ENCODE measurements around the gene SNX18.

DNA sequence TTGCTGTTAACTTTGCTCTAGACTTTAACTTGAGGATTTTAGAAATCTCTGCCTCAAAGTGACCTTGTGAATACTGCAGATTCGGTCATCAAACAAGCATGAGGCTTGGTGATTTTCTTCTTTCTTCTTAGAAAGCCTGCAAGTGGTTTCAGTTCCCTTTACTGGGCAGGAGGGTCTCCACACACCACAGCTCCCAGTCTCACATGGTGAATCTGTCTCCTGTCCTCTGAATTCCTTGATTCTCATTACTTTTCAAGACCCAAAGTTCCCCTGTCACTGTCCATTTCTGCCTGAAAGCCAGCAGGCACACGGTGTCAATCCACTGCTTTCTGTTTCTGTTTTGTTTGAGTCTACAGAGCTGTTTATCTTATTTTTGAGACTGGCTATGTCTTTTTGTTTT, 47.9 kb upstream of the SNX18 start:
- TF ChIP-seq, protein P1, sequence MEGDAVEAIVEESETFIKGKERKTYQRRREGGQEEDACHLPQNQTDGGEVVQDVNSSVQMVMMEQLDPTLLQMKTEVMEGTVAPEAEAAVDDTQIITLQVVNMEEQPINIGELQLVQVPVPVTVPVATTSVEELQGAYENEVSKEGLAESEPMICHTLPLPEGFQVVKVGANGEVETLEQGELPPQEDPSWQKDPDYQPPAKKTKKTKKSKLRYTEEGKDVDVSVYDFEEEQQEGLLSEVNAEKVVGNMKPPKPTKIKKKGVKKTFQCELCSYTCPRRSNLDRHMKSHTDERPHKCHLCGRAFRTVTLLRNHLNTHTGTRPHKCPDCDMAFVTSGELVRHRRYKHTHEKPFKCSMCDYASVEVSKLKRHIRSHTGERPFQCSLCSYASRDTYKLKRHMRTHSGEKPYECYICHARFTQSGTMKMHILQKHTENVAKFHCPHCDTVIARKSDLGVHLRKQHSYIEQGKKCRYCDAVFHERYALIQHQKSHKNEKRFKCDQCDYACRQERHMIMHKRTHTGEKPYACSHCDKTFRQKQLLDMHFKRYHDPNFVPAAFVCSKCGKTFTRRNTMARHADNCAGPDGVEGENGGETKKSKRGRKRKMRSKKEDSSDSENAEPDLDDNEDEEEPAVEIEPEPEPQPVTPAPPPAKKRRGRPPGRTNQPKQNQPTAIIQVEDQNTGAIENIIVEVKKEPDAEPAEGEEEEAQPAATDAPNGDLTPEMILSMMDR (IDR thresholded peaks at IDR 0.05 in 2 of 3, conservative IDR thresholded peaks at IDR 0.05 in 1 of 3; ENCODE audit: borderline replicate concordance in 1 of 3, insufficient read depth in 1 of 3, low read depth in 2 of 3, low read length in 2 of 3): no peak
- TF ChIP-seq POLR2A (IDR thresholded peaks at IDR 0.05; ENCODE audit: borderline replicate concordance, extremely low read depth, insufficient read depth, insufficient read length) (no peak), POLR2AphosphoS5 (IDR thresholded peaks at IDR 0.05; ENCODE audit: low read depth, low read length) (no peak), CEBPB (IDR thresholded peaks at IDR 0.05; ENCODE audit: low read depth) (no peak), ZNF274 (IDR thresholded peaks at IDR 0.05; ENCODE audit: low read depth, low read length) (no peak), FOSL1 (IDR thresholded peaks at IDR 0.05; ENCODE audit: low read depth) (no peak), ZFX (IDR thresholded peaks at IDR 0.05) (no peak), RAD21 (IDR thresholded peaks at IDR 0.05; ENCODE audit: low read depth) (no peak), JUND (IDR thresholded peaks at IDR 0.05) (no peak)
- TF ChIP-seq, protein P2, sequence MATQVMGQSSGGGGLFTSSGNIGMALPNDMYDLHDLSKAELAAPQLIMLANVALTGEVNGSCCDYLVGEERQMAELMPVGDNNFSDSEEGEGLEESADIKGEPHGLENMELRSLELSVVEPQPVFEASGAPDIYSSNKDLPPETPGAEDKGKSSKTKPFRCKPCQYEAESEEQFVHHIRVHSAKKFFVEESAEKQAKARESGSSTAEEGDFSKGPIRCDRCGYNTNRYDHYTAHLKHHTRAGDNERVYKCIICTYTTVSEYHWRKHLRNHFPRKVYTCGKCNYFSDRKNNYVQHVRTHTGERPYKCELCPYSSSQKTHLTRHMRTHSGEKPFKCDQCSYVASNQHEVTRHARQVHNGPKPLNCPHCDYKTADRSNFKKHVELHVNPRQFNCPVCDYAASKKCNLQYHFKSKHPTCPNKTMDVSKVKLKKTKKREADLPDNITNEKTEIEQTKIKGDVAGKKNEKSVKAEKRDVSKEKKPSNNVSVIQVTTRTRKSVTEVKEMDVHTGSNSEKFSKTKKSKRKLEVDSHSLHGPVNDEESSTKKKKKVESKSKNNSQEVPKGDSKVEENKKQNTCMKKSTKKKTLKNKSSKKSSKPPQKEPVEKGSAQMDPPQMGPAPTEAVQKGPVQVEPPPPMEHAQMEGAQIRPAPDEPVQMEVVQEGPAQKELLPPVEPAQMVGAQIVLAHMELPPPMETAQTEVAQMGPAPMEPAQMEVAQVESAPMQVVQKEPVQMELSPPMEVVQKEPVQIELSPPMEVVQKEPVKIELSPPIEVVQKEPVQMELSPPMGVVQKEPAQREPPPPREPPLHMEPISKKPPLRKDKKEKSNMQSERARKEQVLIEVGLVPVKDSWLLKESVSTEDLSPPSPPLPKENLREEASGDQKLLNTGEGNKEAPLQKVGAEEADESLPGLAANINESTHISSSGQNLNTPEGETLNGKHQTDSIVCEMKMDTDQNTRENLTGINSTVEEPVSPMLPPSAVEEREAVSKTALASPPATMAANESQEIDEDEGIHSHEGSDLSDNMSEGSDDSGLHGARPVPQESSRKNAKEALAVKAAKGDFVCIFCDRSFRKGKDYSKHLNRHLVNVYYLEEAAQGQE (IDR thresholded peaks at IDR 0.05; ENCODE audit: low read depth): no peak
